GM18867 (cell line): ENCODE data around the gene RCL1.

Source experiments
- ATAC-seq: cut with Tn5 transposase; IDR thresholded peaks from one replicate; pipeline ENCODE4 v1.9.1; 2021; ENCODE audit warnings: mild to moderate bottlenecking, moderate library complexity; ENCODE audit not compliant: unreplicated experiment

RCL1 gene

DNA sequence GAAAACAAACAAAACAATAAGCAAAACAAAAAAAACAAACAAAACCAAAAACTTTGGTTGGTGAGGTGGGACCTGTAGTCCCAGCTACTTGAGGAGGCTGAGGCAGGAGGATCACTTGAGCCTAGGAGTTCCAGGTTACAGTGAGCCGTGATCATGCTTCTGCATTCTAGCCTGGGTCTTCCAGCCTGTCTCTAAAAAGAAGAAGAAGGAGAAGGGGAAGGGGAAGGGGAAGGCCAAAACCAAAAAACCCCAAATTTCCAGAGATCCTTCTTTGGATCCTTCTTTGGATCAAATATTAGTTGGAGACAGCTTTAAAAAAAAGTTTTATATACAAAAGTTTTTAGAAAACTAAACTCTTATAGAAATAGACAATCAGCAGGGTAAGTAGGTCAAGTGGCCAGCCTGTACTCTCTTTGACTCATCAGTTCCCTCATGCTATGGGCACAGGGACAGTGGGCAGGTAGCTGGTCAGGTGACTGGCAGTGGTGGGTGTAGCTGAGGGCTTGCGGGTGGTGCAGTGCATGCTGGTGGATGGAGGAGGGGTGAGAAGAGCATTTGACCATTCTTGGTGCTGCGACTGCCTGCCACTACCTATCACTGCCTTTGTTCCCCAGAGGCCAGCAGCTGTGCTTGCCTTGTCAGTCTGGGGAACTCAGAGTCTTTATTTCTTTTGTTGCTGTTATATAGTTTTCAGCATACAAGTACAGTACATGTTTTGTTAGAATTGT lies 12.6 kb downstream of the RCL1 start:
- no peak for ATAC-seq

DNA sequence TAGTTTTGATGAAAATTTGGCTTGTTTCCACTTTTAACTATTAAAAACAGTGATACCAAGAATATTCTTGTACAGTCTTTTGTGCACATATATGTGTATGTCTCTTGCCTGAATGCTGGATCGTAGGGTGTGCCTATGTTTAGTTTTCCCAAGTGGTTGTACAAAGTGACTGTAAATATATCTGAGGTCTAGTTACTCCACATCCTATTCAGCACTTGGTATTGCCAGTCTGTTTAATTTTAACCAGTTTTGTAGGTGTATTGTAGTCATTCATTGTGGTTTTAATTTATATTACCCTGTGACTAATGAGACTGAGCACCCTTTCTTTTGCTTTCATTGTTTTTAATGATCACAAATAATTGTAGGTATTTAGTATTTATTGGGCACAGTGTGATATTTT lies 17.8 kb downstream of the RCL1 start:
- ATAC-seq: no peak

DNA sequence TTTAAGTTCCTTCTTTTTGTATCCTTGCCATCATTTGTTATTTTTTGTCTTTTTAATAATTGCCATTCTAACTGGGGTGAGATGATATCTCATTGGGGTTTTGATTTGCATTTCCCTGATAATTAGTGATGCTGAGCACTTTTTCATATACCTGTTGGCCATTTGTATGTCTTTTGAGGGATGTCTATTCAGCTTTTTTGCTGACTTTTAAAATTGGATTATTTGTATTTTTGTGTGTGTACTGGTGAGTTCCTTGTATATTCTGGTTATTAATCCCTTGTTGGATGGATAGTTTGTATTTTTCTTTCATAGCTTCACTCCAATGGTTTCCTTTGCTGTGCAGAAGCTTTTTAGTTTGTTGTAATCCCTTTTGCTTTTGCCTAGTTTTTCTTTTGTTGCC lies 19.1 kb downstream of the RCL1 start:
- ATAC-seq: no peak

DNA sequence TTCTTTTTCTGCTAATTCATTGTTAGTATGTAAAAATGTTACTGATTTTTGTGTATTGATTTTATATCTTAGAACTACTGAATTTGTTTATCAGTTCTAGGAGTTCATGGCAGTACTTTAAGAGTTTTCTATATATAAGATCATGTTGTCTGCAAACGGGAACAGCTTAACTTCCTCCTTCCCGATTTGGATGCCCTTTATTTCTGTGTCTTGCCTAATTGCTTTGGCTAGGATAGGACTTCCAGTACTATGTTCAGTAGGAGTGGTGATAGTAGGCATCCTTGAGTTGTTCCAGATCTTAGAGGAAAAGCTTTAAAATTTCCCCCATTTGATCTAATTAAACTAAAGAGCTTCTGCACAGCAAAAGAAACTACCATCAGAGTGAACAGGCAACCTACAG lies 20.1 kb downstream of the RCL1 start:
- ATAC-seq: no peak

DNA sequence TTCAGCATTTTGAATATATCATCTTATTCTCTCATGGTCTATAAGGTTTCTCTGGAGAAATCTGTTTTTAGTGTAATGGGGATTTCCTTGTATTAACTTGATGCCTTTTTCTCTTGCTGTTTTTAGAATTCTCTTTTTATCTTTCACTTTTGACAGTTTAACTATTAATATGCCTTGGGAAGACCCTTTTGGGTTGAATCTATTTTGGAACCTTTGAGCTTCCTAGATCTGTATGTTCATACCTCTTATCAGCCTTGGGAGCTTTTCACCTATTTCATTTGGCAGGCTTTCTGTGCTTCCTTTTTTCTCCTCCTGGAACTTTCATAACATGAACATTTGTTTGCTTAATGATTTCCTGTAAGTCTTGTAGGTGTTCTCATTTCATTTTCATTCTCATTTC lies 22.2 kb downstream of the RCL1 start:
- no peak for ATAC-seq

DNA sequence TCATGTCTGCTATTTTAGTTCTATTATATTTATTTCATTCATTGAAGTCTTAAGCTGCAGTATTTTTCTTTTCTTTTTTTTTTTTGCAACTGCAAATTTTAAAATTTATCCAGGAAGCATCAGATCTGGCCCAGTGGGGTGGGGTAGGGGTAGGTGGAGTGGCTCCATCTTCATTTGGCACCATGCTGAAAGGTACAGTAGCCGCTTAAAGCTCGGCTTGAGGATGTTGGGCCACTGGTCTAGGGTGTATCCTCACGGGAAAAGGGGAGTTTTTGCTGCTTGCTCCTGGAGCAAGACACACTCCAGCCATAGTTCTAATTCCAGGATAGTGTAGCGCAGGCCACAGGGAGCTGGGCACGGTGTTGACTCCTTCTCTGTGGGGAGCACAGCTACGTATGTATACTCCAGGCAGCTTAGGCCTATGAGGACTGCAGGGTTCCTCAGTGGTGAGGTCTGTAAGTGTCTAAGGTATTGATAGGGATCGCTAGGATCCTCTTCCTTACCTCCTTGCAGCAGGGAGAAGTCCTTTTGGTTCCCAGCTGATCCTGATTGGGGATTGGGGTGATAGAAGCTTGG lies 22.7 kb downstream of the RCL1 start:
- no peak for ATAC-seq

DNA sequence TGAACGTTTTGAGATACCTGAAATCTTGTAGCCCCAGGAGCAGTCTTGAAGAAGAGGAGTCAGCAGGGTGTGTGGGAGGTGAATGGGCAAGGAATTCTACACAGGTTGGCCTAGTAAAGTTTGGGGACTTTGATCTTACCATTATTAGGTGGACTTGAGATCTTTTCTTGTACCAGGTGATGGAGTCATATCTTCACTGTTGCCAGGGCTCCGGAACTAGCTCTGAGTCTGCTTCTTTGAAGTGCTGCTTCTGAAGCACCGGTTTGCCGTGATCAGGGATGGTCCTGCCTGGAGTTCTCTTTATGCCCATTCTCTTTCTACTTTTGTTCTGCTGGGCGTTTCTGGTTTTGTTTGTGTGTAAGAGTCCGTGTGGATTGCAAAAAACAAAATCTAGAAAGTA lies 27.4 kb downstream of the RCL1 start:
- no peak for ATAC-seq

DNA sequence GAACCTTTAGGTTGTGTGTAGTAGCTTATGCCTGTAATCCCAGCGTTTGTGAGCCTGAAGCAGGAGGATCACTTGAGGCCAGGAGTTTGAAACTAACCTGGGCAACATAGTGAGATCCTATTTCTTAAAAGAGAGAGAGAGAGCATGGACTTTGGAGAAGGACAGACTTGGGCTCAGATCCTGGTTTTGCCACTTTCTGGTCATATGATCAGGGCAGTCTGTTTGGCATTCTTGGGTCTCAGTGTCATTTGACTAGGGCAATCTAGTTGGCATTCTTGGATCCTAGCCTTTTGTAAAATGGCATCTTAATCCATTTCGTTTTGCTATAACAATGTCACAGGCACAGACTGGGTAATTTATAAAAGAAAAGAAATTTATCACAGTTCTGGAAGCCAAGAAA lies 28.4 kb downstream of the RCL1 start:
- ATAC-seq: no peak

DNA sequence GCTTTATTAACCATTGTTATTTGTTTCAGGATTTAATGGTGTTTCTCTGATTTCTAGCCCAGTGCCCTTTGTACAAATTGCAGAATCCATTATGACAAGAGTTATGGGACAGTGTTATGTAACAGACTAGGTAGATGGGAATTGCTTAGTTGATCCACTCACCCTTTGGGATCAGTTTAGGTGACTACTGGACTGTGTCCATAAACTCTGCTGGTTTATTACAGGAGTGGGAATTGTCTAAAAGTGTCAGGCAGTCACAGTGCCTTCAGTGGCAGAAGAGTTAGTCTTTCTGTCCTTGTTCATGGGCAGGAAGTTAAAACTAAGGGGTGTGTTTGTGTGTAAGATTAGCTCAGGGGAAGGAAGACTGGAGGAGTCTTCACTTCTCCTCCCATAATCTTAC lies 29.3 kb downstream of the RCL1 start:
- no peak for ATAC-seq

DNA sequence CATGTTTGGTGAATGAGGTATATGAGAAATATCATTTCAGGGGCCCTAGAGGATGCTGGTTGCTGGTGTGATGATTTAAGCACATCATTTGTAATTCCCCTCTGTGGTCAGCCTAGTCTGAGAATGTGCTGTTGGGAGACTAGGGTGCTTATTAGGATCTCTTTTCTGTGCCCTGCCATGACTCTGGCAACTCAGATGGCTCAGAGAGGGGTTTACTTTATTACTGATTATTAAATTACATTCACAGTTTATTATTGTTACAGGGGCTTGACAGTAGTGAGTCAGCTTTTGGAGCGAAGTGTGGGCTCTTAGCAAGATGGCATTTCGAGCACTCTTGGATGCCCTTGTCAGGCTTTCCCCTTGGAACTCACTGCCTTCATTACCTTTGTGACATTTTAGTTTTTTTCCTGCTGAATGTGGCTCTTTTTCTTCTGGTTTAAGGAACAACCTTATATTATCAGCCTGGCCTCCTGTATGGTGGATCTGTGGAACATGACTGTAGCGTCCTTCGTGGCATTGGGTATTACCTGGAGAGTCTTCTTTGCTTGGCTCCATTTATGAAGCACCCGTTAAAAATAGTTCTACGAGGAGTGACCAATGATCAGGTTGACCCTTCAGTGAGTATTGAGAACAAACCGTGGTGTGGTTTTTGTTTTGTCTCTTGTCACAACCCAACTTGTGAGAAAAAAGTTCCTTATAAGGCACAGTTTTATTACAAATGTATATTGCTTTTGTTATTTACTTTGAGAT lies 33.8 kb downstream of the RCL1 start:
- no peak for ATAC-seq

DNA sequence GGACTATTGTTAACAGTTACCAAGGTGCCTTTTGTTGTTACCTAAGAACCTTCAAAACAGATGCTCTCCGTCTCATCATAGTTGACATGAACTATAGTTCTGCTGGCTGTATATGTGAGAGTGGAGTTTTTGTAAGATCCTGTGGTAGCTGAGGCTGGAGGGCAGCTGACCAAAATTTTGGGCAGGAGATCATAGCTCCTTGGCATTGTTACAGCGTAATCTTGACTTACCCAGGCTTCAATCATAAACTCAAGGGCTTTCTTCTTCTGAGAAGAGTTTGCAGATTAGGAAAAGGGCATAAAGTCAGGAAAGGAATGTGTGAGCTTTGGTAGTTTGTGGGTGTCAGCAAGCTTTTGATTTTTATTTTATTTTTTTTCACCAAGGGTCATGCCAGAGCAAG lies 34.5 kb downstream of the RCL1 start:
- no peak for ATAC-seq

DNA sequence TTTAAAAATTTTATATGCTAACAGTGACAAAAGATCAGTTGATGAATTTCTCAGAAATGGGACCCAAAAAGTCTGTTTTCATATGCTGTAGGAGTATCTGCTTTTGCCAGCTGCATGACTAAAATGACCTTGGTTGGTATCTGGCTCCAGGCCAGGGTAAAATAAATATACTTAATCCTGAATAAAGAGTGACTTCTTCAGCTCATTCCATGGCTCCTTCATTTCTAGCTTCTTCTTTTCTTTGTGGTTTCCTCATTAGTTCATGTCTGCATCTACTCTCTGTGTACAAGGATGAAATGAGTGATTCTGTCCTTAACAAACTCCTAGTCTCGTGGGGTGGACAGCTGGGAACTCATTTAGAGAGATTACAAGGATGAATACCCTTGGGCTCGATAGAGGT lies 36.0 kb downstream of the RCL1 start:
- ATAC-seq: no peak

DNA sequence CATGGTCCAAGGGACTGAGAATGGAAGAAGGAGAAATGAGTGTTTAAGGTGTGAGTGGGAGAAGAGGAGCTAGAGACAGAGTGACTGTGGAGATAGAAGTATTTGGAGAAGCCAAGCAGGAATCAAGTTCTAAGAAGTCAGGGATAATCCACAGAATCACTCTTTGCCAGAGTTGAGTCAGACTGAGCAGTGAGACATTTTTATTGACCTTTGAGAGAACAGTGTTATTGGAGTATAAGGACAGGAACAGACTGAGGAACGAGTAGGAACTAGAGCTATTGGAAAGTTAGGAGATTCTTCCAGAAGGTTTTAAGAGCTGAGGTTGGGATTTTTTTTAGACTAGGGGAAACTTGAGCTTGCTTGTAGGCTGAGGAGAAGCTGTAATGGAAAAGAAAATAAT lies 37.2 kb downstream of the RCL1 start:
- no peak for ATAC-seq

DNA sequence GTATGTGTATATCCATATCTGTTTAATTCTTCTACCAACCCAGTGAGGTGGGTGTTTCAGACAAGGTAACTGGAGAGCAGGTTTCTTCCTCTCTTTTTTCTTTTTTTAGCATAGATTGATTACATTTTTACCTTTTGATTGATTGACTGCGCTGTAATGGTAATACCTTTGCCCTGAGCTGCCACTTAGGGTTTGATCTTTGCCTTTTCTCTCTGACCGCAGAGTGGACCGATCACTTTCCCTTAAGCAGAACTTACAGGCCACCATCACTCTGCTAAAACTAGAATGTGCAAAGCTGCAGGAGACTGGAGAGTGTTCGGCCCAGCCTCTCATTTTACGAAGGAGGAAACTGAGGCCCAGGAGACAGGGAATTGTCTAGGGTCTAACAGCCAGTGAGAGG lies 38.0 kb downstream of the RCL1 start:
- no peak for ATAC-seq

DNA sequence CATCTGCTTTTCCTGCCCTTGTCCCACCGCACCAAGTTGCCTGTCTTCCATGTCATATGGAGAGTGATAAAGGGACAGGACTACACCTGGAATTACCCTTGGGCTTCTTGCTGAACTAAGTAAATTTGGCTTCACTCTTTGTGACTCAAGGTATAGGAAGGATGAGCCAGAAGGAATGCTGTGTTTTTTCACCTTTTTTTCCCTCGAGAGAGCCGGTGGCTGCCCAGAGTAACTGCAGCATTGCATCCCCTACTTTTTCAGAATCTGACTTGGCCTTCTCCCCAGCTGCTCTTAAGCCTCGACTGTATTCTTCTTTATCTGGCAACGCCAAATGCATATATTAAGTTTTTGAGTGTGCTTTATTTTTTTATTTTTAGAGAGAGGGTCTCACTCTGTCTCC lies 38.4 kb downstream of the RCL1 start:
- no peak for ATAC-seq

DNA sequence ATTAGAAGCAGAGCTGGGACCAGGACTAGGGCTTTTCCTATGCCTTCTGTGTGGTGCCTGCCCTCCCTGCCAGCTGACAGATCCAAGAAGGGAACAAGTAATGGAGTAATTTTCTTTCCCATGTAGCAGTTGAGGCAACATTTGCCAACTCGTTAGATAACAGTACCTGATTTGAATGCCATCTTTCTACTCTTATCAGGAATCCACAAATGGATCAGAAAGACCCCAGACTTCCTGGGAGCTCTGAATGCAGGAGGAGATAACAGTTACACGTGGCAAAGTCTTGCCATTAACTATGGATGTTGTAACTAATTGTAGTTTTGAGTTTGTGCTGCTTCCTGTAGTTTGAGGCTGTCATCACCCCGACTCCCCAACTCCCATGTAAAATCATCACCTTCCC lies 39.2 kb downstream of the RCL1 start:
- no peak for ATAC-seq

DNA sequence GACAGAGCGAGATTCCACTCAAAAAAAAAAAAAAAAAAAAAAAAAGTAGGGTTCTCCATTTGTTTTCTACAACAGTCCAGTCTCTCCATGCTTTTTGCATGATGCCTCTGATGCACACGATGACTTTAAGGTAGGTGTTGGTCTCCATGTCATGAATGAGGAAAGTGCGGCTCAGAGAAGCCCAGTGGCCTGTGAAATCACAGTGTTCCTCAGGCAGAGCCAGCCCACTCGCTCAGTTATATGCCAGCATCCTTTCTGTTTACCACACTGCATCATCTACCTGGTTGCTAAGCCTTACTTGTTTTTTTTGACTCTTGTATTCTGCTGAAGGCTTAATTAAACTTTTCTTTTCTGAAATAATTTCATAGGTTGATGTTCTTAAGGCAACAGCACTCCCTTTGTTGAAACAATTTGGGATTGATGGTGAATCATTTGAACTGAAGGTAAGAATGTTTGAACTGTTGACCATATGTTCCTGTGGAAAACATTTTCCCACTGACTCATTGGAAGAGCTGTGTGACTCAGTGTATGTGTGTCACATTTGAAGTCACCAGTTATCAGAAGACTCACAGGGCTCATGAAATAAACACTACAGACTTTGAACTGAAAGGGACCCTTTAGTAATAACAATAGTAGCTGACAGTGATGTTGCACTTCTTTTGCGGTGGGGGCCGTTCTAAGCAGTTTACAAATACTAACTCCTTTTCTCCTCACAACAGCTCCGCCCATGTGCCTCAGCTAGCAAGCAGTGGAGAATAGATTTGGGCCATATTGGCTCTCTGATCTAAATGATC lies 40.2 kb downstream of the RCL1 start:
- ATAC-seq: no peak

DNA sequence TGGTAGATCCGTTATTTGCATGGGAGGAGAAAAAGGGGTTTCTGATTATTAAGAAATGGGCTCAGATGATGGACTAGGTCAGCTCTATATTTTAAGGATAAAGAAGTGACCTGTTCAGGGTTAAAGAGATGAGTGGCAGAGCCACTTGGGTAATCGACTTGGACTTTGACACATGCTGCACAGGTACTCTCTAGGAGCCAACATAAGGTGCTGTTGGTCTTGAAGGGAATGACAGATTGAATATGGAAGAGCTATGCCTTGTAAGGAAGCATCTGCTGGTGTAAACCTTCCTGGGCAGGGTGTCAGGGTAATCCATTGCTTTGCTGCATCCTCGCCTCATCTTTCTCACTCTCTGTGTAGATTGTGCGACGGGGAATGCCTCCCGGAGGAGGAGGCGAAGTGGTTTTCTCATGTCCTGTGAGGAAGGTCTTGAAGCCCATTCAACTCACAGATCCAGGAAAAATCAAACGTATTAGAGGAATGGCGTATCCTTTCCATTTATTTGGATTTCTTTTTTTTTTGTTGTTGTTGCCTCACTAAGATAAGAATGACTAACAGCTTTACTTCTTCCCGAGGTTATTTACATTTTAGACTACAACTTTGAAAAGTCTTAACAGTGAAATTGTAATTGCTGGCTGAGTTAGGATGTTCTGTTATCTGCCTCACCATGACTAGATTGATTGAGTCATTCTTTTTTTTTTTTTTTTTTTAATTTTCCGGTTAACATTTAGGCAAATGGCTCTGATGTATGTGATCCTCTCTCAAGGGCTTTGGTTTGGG lies 41.2 kb downstream of the RCL1 start:
- ATAC-seq: no peak

DNA sequence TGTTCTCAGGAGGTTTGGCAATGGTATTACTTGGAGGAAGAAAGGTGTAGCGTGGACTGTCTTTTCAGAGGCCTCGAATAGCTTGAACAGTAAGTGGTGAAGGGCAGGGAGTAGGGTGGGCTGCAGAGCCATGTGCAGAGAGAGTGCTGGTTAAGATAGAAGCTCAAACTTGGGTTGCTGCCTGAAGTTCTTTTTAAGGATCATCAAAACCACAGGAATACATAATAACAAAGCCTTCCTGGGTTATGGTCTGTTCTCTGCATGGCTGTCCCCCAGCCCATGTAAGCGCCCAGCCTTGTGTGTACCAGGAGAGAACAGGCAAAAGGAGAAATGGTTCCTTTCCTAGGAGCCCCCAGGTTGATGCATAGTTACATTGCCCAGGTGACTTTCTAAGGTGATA lies 43.9 kb downstream of the RCL1 start:
- ATAC-seq: no peak

DNA sequence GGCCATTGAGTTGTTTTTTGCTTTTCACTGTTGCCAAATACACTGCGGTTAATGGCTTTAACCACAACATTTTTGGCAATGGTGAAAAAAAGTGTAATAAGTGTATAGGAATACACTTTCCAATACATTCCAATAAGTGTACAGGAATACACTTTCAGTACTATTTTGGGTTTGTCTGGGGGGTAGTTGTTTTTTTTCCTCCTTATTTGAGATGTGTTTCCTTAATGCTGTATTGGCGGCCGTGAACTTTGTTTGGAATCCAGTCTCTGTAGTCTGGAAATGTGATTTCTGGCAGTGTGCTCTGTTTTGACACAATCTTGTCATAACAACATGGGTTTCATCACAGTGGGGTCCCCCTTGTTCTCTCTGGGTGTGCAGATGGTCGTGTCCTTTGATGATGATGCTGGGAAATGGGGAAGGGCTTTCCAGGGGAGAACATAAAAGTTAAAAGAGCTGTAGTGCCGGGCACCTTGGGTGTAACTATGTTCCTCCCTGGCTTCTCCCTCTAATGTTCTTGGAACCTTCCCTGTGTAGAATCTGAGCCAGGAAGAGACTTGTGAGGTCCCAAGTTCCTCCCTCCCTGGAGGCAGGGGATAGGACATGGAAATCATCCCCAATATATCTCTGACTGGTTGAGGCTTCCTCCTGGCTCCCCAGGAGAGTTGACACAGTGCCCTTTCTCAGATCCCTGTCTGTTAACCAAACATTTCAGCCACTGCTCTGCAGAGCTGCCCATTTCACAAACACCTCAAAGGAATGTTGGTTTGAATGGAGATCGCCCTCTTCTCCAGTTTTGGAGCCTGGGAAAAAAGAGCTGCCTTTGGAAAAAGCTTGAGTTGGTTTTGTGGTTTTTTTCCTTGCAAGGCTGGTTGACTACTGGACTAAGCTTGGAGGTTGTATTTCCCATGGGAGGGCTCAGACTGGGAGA lies 44.8 kb downstream of the RCL1 start:
- no peak for ATAC-seq
